Chondrocyte (in vitro differentiated cells): ENCODE measurements around the gene CCDC188. TPM values are rescaled to one million over a fixed set of nuclear protein-coding genes. Genes with fewer than 3 reads are reported as not detected.
A peak's percentile ranks its signal among the peaks of the same experiment; 100 is the strongest.

Experiments used
- DNase-seq: peaks from one replicate; pipeline ENCODE4 v3.0.0; 2021; ENCODE audit warnings: mixed read lengths, low spot score
- H3K27ac Mint-ChIP-seq: one replicate; pipeline ENCODE4 v1.8.0; 2021; ENCODE audit warnings: mild to moderate bottlenecking, moderate library complexity, mixed read lengths; ENCODE audit not compliant: unreplicated experiment
- H3K27me3 Mint-ChIP-seq: 2 replicates; pipeline ENCODE4 v1.8.0; 2021; ENCODE audit warnings: low read depth, mixed read lengths
- H3K36me3 Mint-ChIP-seq: 2 replicates; pipeline ENCODE4 v1.8.0; 2021; ENCODE audit warnings: low read depth, mixed read lengths
- H3K4me1 Mint-ChIP-seq: 2 replicates; pipeline ENCODE4 v1.8.0; 2021; ENCODE audit warnings: low read depth, mild to moderate bottlenecking, mixed read lengths
- H3K4me3 Mint-ChIP-seq: one replicate; pipeline ENCODE4 v1.8.0; 2021; ENCODE audit warnings: mild to moderate bottlenecking, moderate library complexity, mixed read lengths; ENCODE audit not compliant: unreplicated experiment
- H3K9me3 Mint-ChIP-seq: 2 replicates; pipeline ENCODE4 v1.8.0; 2021; ENCODE audit warnings: low read depth, mixed read lengths
- CTCF ChIP-seq: fragments of 200-600 bp; sonication (generic); IDR thresholded peaks from 2 replicates; pipeline ENCODE4 v1.5.0; 2021; ENCODE audit warnings: antibody characterized with exemption, mild to moderate bottlenecking, moderate library complexity
- microRNA-seq: library from miRNA; unstranded; fragments of <30 nt; microRNA quantifications from one replicate; pipeline ENCODE4 v1.2.0, GENCODE V29; 2020; ENCODE audit warnings: borderline number of aligned reads
- total RNA-seq: library from RNA; stranded (reverse); gene quantifications from 3 replicates; pipeline ENCODE4 v1.2.1, GENCODE V29; 2021

CCDC188 gene
- total RNA-seq, 1 donor from 2014 or later = 5.3 TPM

GRCh38 chr22:20102203-20102780 lies 48.6 kb downstream of the CCDC188 start:
- Mint-ChIP-seq H3K4me1 (no peaks in the 10 kb centered on the region), H3K9me3 (peaks cover under 1% of the 10 kb centered on the region), H3K27me3 (no peaks in the 10 kb centered on the region), H3K27ac (peak overlapping the region; percentile 24), H3K36me3 (peaks cover 23% of the 10 kb centered on the region), H3K4me3 (no peak overlapping the region)
- TF ChIP-seq CTCF = no peak
- no peak for DNase-seq

GRCh38 chr22:20101638-20102037 lies 49.2 kb downstream of the CCDC188 start:
- Mint-ChIP-seq H3K27ac (no peak overlapping the region), H3K4me3 (no peak overlapping the region), H3K27me3 (no peaks in the 10 kb centered on the region), H3K9me3 (peaks cover 6% of the 10 kb centered on the region), H3K4me1 (no peaks in the 10 kb centered on the region), H3K36me3 (peaks cover 28% of the 10 kb centered on the region)
- DNase-seq = peak; percentile 74
- TF ChIP-seq CTCF = no peak

GRCh38 chr22:20099099-20099711 lies 51.6 kb downstream of the CCDC188 start:
- H3K4me3 Mint-ChIP-seq = no peak overlapping the region
- H3K36me3 Mint-ChIP-seq = peaks cover 43% of the 10 kb centered on the region
- no peaks in the 10 kb centered on the region for H3K4me1 Mint-ChIP-seq
- H3K27ac Mint-ChIP-seq = no peak overlapping the region
- TF ChIP-seq CTCF = no peak
- no peaks in the 10 kb centered on the region for H3K27me3 Mint-ChIP-seq
- peaks cover 13% of the 10 kb centered on the region for H3K9me3 Mint-ChIP-seq
- DNase-seq = no peak

Small RNA genes within 50 kb of the gene (microRNA-seq; reads per million reads assigned to microRNA genes)
- gene MIR6816 = not detected

Other genes with a start within 250 kb of the CCDC188 start
- gene COMT, start 209.3 kb downstream of the CCDC188 start, total RNA-seq = 66.6 to 186 TPM (median 177 TPM) in 3 replicates
- gene TXNRD2, start 209.2 kb downstream of the CCDC188 start, total RNA-seq = 12.5 to 15.8 TPM (median 14.1 TPM) in 3 replicates
- 15.2 to 24.2 TPM (median 21.5 TPM) in 3 replicates for gene ARVCF, start 134.2 kb downstream of the CCDC188 start, total RNA-seq
- gene TANGO2, start 129.9 kb downstream of the CCDC188 start, total RNA-seq = 21.7 to 30.4 TPM (median 30.1 TPM) in 3 replicates
- 30.2 to 38.1 TPM (median 32.5 TPM) in 3 replicates for gene DGCR8, start 70.8 kb downstream of the CCDC188 start, total RNA-seq
- gene RANBP1, start 35.0 kb downstream of the CCDC188 start, total RNA-seq = 79.5 to 122 TPM (median 82.1 TPM) in 3 replicates
- 45.8 to 66.1 TPM (median 49.3 TPM) in 3 replicates for gene TRMT2A, start 33.8 kb downstream of the CCDC188 start, total RNA-seq
- gene ZDHHC8, start 19.3 kb downstream of the CCDC188 start, total RNA-seq = 94.2 to 100 TPM (median 95.2 TPM) in 3 replicates
- 0.75 to 5.5 TPM (median 5.5 TPM) in 3 replicates for gene RTN4R, start 117.3 kb upstream of the CCDC188 start, total RNA-seq
- gene DGCR6L, start 169.0 kb upstream of the CCDC188 start, total RNA-seq = 45.7 to 52.6 TPM (median 47.2 TPM) in 3 replicates
- gene ZNF74, start 243.1 kb upstream of the CCDC188 start, total RNA-seq = 12.7 to 15.7 TPM (median 13.6 TPM) in 3 replicates